ENCODE measurements around the gene KRTAP4-16. TPM values are rescaled to one million over a fixed set of nuclear protein-coding genes. Genes with fewer than 3 reads are reported as not detected.
"Not testable (repeated sequence)": the region's sequence is repeated elsewhere in the genome, so short reads cannot be mapped to it uniquely, and the experiment has no call there.

The KRTAP4-16 gene
- total RNA-seq: not detected

DNA sequence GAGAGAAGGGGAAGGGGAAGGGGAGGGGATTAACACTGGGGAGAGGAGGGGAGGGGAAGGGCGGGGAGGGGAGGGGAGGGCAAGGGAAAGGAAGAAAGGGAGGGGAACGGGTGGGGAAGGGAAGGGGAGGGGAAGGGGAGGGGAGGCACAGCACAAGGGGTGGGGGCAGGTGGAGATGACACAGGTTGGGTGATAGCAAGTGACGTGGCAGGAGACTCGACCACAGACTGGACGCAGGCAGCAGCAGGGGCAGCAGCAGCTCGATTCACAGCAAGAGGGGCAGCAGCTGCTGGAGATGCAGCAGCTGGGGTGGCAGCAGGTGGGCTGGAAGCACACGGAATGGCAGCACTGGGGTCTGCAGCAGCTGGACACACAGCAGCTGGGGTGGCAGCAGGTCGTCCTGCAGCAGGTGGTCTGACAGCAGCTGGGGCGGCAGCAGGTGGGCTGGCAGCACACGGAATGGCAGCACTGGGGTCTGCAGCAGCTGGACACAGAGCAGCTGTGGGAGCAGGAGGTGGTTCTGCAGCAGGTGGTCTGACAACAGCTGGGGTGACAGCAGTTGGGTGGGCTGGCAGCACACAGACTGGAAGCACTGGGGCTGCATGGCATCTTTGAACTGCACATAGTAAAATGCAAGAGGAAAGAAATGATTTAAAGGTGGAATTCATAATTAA is at the start of gene KRTAP4-16:
Gene KRTAP4-16, minus strand, starts transcription at position 624 of the 674 bp plus-strand sequence. Its CDS starts 0 bp downstream, at position 624.
- no peaks in the 10 kb centered on the region for H3K36me3 Mint-ChIP-seq
- H3K4me1 Mint-ChIP-seq: peaks cover 1% of the 10 kb centered on the region
- H3K27ac Mint-ChIP-seq: no peak within 1 kb of the TSS
- no peaks in the 10 kb centered on the region for H3K9me3 Mint-ChIP-seq
- DNase-seq (no peak), ATAC-seq (ENCODE audit: low read depth) (no peak)
- H3K4me3 Mint-ChIP-seq: no peak within 1 kb of the TSS
- peaks cover 8% of the 10 kb centered on the region for H3K27me3 Mint-ChIP-seq
- POLR2A ChIA-PET: no interaction called here

DNA sequence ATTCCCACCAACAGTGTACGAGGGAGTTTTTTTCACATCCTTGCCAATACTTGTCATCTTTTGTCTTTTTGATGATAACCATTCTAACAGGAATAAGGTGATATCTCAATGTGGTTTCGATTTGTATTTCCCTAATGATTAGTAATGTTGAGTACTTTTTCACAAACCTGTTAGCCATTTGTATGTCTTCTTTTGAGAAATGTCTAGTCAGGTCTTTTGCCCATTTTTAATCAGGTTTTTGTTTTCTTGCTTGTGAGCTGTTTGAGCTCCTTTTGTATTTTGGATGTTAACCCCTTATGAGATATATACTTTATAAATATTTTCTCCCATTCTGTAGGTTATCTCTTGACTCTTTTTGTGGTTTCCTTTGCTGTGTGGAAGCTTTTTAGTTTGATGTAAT is 49.5 kb upstream of the KRTAP4-16 start:
- POLR2A ChIA-PET: no interaction called here
- Mint-ChIP-seq H3K27me3 (no peaks in the 10 kb centered on the region), H3K9me3 (no peaks in the 10 kb centered on the region), H3K36me3 (no peaks in the 10 kb centered on the region), H3K27ac (no peak overlapping the region), H3K4me1 (no peaks in the 10 kb centered on the region), H3K4me3 (no peak overlapping the region)
- ATAC-seq (ENCODE audit: low read depth) (no peak), DNase-seq (no peak)

DNA sequence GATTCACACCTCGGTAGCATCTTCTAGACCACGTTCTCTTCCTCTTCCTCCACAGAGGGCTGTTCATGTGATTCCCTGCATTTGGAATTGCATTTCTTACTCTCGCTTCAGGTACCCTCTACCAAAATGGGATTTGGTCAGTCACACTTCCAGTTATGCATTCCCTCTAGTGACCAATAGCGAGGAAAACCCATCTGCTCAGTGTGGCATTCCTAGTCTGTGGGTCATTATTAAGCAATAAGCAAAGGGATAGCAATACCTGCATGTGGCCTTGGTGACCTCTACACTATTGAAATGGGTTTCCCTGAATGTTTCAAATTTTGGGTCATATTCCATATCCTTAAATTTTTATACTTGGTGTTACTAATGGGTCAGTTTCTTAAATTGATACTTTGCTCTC is 48.0 kb upstream of the KRTAP4-16 start:
- POLR2A ChIA-PET: no interaction called here
- no peak for DNase-seq
- H3K4me1 Mint-ChIP-seq: no peaks in the 10 kb centered on the region

DNA sequence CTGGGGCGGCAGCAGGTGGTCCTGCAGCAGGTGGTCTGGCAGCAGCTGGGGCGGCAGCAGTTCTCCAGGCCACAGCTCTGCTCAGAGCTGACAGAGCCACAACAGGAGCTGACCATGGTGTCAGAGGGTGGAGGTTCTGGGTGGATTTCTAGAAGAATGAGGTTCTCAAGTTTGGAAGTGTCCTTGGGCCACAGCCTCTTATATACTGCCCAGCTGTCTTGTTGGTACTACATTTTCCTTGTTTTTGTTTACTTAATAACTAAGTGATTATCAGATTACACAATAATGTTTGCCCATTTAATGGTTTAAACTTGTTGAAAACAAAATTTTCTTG is 47.6 kb upstream of the KRTAP4-16 start, which contains the start of gene KRTAP4-5:
Gene KRTAP4-5, minus strand, starts transcription at position 174 of the 334 bp plus-strand sequence. Its CDS starts 58 bp downstream, at position 116.
- Mint-ChIP-seq H3K4me3 (no peak within 1 kb of the TSS), H3K27ac (no peak within 1 kb of the TSS), H3K36me3 (no peaks in the 10 kb centered on the region), H3K9me3 (no peaks in the 10 kb centered on the region), H3K27me3 (peaks cover 2% of the 10 kb centered on the region), H3K4me1 (no peaks in the 10 kb centered on the region)
- POLR2A ChIA-PET: no interaction called here
- ATAC-seq (ENCODE audit: low read depth) (no peak), DNase-seq (no peak)

More for the DNA sequence above, 48.0 kb upstream of the KRTAP4-16 start:
- no peak for ATAC-seq (ENCODE audit: low read depth)
- Mint-ChIP-seq H3K36me3 (no peaks in the 10 kb centered on the region), H3K27ac (no peak overlapping the region), H3K9me3 (no peaks in the 10 kb centered on the region), H3K4me3 (no peak overlapping the region), H3K27me3 (peaks cover 2% of the 10 kb centered on the region)

DNA sequence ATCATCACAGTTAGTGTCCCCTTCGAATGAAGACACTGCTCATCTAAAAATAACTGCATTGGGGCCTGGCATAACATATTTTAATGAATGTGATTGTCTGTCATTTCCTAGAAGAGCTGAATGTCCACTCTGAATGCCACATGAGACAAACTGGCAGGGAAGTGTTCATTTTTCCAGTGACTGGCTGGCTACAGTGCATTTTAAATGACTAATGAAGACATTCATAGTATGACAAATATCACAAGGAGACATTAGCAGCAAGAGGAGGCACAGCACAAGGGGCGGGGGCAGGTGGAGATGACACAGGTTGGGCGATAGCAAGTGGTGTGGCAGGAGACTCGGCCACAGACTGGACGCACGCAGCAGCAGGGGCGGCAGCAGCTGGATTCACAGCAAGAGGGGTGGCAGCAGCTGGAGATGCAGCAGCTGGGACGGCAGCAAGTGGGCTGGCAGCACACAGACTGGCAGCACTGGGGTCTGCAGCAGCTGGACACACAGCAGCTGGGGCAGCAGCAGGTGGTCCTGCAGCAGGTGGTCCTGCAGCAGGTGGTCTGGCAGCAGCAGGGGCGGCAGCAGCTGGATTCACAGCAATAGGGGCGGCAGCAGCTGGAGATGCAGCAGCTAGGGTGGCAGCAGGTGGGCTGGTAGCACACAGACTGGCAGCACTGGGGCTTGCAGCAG is 47.1 kb upstream of the KRTAP4-16 start:
- POLR2A ChIA-PET; H3K9me3 Mint-ChIP-seq; ATAC-seq (ENCODE audit: low read depth); H3K4me1 Mint-ChIP-seq; H3K4me3 Mint-ChIP-seq; H3K36me3 Mint-ChIP-seq; H3K27ac Mint-ChIP-seq; DNase-seq; H3K27me3 Mint-ChIP-seq: not testable (repeated sequence)

DNA sequence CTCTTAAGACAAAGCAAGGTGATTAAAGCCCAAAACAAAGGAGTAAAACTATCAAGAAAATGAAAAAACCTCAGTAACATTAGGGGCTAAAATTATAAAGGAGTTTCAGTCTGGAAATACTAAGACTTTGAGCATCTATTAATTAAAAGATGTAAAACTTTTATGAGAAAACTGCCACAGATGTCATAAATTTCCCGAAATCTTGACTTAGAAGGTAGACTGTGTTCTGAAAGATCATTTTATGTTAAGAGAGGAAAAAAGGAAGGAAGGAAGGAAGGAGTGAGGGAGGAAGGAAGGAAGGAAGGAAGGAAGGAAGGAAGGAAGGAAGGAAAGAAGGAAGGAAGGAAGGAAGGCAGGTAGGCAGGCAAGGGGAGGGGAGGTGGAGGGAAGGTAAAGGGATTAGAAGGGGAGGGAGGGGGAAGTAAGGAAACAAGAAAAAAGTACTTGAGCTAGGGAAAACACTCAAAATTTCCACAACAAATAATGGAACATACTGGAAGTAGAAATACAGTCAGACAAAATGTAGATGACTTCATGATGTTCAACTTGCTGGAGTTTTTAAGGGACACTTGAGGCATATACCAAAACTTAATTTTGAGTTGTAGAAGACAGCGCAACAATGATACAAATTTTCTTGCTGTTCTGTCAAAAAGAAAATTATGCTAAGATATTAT is 45.7 kb upstream of the KRTAP4-16 start:
- ATAC-seq (ENCODE audit: low read depth) (no peak), DNase-seq (no peak)
- POLR2A ChIA-PET: no interaction called here
- Mint-ChIP-seq H3K9me3 (peaks cover 11% of the 10 kb centered on the region), H3K36me3 (peaks cover 3% of the 10 kb centered on the region), H3K27ac (no peak overlapping the region), H3K4me1 (no peaks in the 10 kb centered on the region), H3K4me3 (no peak overlapping the region), H3K27me3 (peaks cover 2% of the 10 kb centered on the region)

DNA sequence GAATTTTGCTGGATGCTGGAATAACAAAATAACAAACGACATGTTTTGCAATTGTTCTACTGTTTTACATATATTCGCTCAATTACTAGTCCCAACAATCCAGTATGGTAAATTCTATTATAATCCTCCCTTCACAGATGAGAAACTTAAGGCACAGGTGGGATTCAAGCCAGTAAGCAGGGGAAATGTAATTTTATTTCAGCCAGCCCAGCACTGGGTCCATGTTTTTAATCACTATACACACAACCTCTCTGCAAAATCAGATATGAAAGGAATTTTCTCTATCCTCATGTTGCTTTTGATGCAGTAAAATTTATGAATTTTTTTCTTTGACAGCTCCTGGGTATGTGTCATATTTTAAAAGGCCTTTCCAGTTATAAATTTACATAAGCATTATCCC is 43.3 kb upstream of the KRTAP4-16 start:
- POLR2A ChIA-PET: no interaction called here
- Mint-ChIP-seq H3K36me3 (peaks cover 5% of the 10 kb centered on the region), H3K9me3 (peaks cover 21% of the 10 kb centered on the region), H3K4me1 (no peaks in the 10 kb centered on the region), H3K27me3 (peaks cover 2% of the 10 kb centered on the region), H3K4me3 (no peak overlapping the region), H3K27ac (no peak overlapping the region)
- no peak for ATAC-seq (ENCODE audit: low read depth)
- no peak for DNase-seq

DNA sequence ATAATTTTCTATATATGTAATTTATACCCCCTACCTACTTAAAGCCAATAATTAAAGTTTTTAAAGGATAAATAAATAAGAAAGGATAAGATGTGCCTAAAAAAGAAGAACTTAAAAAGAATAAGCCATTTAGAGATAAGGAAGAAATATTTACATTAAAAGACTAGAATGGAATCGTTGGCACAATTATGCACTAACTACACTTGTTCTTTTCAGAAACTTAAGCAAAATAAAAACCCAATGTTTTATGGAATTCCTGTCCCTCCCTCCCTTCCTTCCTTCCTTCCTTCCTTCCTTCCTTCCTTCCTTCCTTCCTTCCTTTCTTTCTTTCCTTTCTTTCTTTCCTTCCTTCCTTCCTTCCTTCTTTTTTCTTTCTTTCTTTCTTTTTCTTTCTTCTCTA is 42.8 kb upstream of the KRTAP4-16 start:
- Mint-ChIP-seq H3K27me3 (peaks cover 2% of the 10 kb centered on the region), H3K4me1 (no peaks in the 10 kb centered on the region)

DNA sequence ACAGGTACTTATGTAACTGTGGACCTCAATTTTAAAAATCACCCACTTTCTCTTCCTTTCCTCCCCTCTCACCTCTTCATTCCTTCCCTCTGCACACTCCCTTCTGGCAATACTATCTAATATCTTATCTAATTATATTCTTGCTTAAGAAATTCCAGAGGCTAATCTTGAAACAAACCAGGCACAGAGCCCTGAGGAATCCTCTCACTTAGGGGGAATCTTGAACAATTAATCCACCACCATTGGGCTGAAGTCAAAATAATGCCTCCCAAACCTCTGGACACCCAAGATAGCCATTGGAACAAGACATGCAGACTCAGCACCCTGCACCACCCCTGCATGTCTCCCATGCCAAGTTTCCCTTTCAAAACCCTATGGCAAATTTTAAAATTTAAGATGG is 39.4 kb upstream of the KRTAP4-16 start:
- DNase-seq (no peak), ATAC-seq (ENCODE audit: low read depth) (no peak)
- Mint-ChIP-seq H3K27ac (no peak overlapping the region), H3K4me3 (no peak overlapping the region), H3K36me3 (peaks cover 7% of the 10 kb centered on the region), H3K9me3 (peaks cover 29% of the 10 kb centered on the region), H3K27me3 (peaks cover 2% of the 10 kb centered on the region), H3K4me1 (no peaks in the 10 kb centered on the region)
- POLR2A ChIA-PET: no interaction called here

More for the DNA sequence above, 42.8 kb upstream of the KRTAP4-16 start:
- POLR2A ChIA-PET: no interaction called here
- ATAC-seq (ENCODE audit: low read depth): no peak
- Mint-ChIP-seq H3K9me3 (peaks cover 21% of the 10 kb centered on the region), H3K4me3 (no peak overlapping the region), H3K36me3 (peaks cover 5% of the 10 kb centered on the region), H3K27ac (no peak overlapping the region)
- no peak for DNase-seq

DNA sequence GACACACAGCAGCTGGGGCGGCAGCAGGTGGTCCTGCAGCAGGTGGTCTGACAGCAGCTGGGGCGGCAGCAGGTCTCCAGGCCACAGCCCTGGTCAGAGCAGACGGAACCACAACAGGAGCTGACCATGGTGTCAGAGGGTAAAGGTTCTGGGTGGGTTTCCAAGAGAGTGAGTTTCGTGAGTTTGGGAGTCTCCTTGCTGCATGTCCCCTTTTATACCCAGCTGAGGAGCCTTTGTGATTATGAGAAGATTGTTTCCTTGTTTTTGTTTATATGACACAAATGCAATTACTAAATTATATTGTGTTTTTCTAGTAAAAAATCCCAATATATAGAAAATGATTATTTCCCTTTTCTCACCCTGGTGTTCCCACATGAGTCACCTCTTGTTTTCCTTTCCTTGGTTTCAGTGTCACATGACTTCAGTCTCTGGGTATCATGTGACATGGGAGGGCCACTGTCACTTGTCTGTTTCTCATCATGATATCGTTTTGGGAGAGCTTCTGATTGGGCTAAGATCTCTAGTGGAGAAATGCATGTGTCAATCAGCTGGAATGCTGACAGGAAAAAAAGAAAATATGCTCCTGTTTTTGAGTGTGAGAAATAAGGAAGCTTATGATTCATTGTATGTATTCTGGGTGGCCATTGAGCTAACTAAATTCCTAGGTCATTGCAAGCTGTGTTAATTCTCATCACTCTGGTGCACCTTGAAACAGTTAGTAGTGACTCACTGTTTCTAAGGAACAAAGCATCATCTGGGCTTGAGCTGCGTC is 38.5 kb upstream of the KRTAP4-16 start, which contains the start of gene KRTAP4-6:
Gene KRTAP4-6, minus strand, starts transcription at position 185 of the 772 bp plus-strand sequence. Its CDS starts 57 bp downstream, at position 128.
- H3K27me3 Mint-ChIP-seq: peaks cover 2% of the 10 kb centered on the region
- no peak for DNase-seq
- H3K27ac Mint-ChIP-seq: no peak within 1 kb of the TSS
- H3K36me3 Mint-ChIP-seq: peaks cover 7% of the 10 kb centered on the region
- POLR2A ChIA-PET: no interaction called here
- no peaks in the 10 kb centered on the region for H3K4me1 Mint-ChIP-seq
- peaks cover 29% of the 10 kb centered on the region for H3K9me3 Mint-ChIP-seq
- H3K4me3 Mint-ChIP-seq: no peak within 1 kb of the TSS
- no peak for ATAC-seq (ENCODE audit: low read depth)

DNA sequence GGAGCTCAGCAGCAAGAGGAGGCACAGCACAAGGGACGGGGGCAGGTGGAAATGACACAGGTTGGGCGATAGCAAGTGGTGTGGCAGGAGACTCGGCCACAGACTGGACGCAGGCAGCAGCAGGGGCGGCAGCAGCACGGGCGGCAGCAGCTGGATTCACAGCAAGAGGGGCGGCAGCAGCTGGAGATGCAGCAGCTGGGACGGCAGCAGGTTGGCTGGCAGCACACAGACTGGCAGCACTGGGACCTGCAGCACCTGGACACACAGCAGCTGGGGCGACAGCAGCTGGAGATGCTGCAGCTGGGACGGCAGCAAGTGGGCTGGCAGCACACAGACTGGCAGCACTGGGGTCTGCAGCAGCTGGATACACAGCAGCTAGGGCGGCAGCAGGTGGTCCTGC is 37.9 kb upstream of the KRTAP4-16 start:
- H3K4me1 Mint-ChIP-seq; ATAC-seq (ENCODE audit: low read depth); H3K36me3 Mint-ChIP-seq; H3K27ac Mint-ChIP-seq; H3K27me3 Mint-ChIP-seq; DNase-seq; H3K4me3 Mint-ChIP-seq; POLR2A ChIA-PET: not testable (repeated sequence)
- peaks cover 29% of the 10 kb centered on the region for H3K9me3 Mint-ChIP-seq

DNA sequence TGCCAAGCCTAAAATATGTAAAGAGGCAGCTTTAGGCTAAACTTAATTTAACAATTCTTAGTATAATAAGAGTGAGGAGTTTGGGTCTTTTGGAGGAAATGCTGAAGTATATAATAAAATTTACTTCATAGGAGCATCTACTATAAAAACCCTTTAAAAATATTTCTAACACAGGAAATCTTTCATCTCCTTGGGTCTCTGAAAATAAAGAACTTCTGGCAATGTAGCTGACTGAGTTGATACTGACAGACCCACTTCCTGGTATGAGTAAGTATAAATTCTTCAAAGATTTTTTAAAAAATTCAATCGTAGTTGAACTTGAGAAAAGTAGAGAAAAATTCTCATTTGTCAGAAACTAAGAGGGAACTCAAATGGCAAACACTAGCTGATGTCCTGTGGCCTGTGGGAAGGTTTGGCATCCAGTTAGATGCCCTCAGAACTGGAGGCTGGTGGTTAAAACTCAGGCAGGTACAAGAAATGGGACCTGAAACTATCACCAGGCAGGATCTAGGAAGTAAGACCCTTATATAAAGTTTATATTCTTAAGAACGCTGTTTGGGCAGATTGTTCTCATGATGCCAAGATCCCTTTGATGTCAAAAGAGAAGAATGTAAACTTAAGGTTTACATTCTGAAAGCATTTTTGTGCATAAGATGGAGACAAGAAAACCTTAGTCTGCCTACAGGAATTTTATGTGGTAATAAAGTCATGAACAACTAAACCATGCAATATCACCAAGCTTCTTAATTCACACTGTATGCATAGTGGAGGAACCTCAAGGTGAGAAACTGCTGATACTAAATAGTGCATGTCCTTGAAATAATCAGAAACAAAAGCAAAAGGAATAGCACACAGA is 32.1 kb upstream of the KRTAP4-16 start:
- no peaks in the 10 kb centered on the region for H3K36me3 Mint-ChIP-seq
- POLR2A ChIA-PET: no interaction called here
- no peak overlapping the region for H3K27ac Mint-ChIP-seq
- DNase-seq: no peak
- no peak for ATAC-seq (ENCODE audit: low read depth)
- no peak overlapping the region for H3K4me3 Mint-ChIP-seq
- no peaks in the 10 kb centered on the region for H3K27me3 Mint-ChIP-seq
- H3K4me1 Mint-ChIP-seq: peaks cover 5% of the 10 kb centered on the region
- H3K9me3 Mint-ChIP-seq: peaks cover 5% of the 10 kb centered on the region

DNA sequence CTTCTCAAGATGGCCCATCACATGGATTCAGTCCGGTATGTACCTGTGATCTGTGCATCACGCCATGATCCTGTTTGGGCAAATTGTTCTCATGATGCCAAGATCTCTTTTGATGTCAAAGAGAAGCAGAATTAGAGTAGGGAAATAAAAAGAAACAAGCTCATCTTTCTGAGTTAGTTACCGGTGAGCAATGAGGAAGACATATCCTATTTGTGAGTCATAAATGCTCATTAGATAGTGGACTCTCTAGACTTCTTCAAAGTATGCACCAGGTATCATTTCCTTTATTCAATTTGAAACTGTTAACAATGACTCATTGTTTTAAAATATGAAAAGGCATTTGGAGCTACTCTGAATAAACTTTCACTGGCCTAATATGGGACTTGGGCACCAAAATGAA is 30.0 kb upstream of the KRTAP4-16 start:
- Mint-ChIP-seq H3K27ac (no peak overlapping the region), H3K36me3 (no peaks in the 10 kb centered on the region), H3K9me3 (no peaks in the 10 kb centered on the region), H3K27me3 (peaks cover 2% of the 10 kb centered on the region), H3K4me1 (peaks cover 5% of the 10 kb centered on the region), H3K4me3 (no peak overlapping the region)
- no peak for DNase-seq
- POLR2A ChIA-PET: no interaction called here
- no peak for ATAC-seq (ENCODE audit: low read depth)

Measured in activated naive CD8-positive, alpha-beta T cell treated with anti-CD3 and anti-CD28 coated beads, Interleukin-2, amount 10 ng/mL, durations not matched to agents 7 days and 5 days (primary cell).